Peyer's patch (tissue), 4 donors: ENCODE measurements around the gene RCCD1. TPM values are rescaled to one million over a fixed set of nuclear protein-coding genes. Genes with fewer than 3 reads are reported as not detected.

Experiments
- DNase-seq, 3 donors: peaks; one replicate each; pipeline ENCODE4 v3.0.0-alpha.2; 2017 to 2019
- H3K27ac ChIP-seq, 4 donors: fragments of 200-600 bp; sonication (generic); one replicate each; pipeline ENCODE4 v1.5.1; 2016 to 2019
- H3K27me3 ChIP-seq, 2 donors: fragments of 200-600 bp; sonication (generic); one replicate each; pipeline ENCODE4 v1.5.1; 2019
- H3K36me3 ChIP-seq, 3 donors: fragments of 200-600 bp; sonication (generic); one replicate each; pipeline ENCODE4 v1.5.1; 2016 to 2019
- H3K4me1 ChIP-seq, 4 donors: fragments of 200-600 bp; sonication (generic); one replicate each; pipeline ENCODE4 v1.5.1; 2016 to 2019
- H3K4me3 ChIP-seq, 4 donors: fragments of 200-600 bp; sonication (generic); 1 replicate in 3 of 4; 2 replicates in 1 of 4; pipeline ENCODE4 v1.5.1; 2016 to 2019; ENCODE audit warnings: mild to moderate bottlenecking in 1 of 4
- H3K9me3 ChIP-seq, 4 donors: fragments of 200-600 bp; sonication (generic); one replicate each; pipeline ENCODE4 v1.5.1; 2016 to 2019; ENCODE audit warnings: mild to moderate bottlenecking in 1 of 4
- CTCF ChIP-seq, 6 experiments: fragments of 450-650 bp in 4 of 6; fragments of 200-600 bp in 2 of 6; sonication (generic) in 1 of 6; IDR thresholded peaks; one replicate each; pipeline ENCODE4 v1.5.1; 2017 to 2019; ENCODE audit warnings: antibody characterized with exemption in 6 of 6, mild to moderate bottlenecking in 3 of 6, moderate library complexity in 1 of 6
- POLR2A ChIP-seq, 2 donors: fragments of 450-650 bp; IDR thresholded peaks; one replicate each; pipeline ENCODE4 v1.5.1; 2017; ENCODE audit warnings: antibody characterized with exemption in 2 of 2, mild to moderate bottlenecking in 2 of 2, moderate library complexity in 2 of 2
- total RNA-seq, 4 donors: library from RNA; depleted of rRNA; stranded (reverse); fragments of >200 nt; gene quantifications; one replicate each; pipeline ENCODE4 v1.1.0, GENCODE V29; 2016

Gene RCCD1
- total RNA-seq, 4 donors from 2014 or later, result 10.2 to 23.1 (median 20.1) TPM

GRCh38 chr15:90942354-90943120, 12.1 kb upstream of the RCCD1 start:
- H3K4me1 ChIP-seq, result no peaks in the 10 kb centered on the region
- no peaks in the 10 kb centered on the region for H3K9me3 ChIP-seq
- no peak for TF ChIP-seq POLR2A (IDR thresholded peaks at IDR 0.05)
- TF ChIP-seq CTCF (IDR thresholded peaks at IDR 0.05), result no peak
- H3K27me3 ChIP-seq, result no peaks in the 10 kb centered on the region
- peaks cover 0 to 96% (median 0%) of the 10 kb centered on the region in 3 donors for H3K36me3 ChIP-seq
- H3K27ac ChIP-seq, result no peak overlapping the region
- no peak for DNase-seq
- H3K4me3 ChIP-seq, result no peak overlapping the region

- Histone ChIP-seq H3K36me3 (peaks cover 0 to 97% (median 0%) of the 10 kb centered on the region in 3 donors), H3K9me3 (no peaks in the 10 kb centered on the region)
- TF ChIP-seq CTCF (IDR thresholded peaks at IDR 0.05) (no peak), POLR2A (IDR thresholded peaks at IDR 0.05) (no peak)
Measured at GRCh38 chr15:90945091-90945490, 9.6 kb upstream of the RCCD1 start.

GRCh38 chr15:90946538-90946937, 8.1 kb upstream of the RCCD1 start:
- H3K27me3 ChIP-seq, result no peaks in the 10 kb centered on the region
- DNase-seq, result no peak
- H3K4me3 ChIP-seq, result no peak overlapping the region
- H3K27ac ChIP-seq, result no peak overlapping the region
- no peaks in the 10 kb centered on the region for H3K4me1 ChIP-seq
- H3K36me3 ChIP-seq, result peaks cover 0 to 97% (median 0%) of the 10 kb centered on the region in 3 donors
- H3K9me3 ChIP-seq, result no peaks in the 10 kb centered on the region
- TF ChIP-seq CTCF (IDR thresholded peaks at IDR 0.05) (no peak), POLR2A (IDR thresholded peaks at IDR 0.05) (no peak)

More at GRCh38 chr15:90945091-90945490, 9.6 kb upstream of the RCCD1 start:
- no peaks in the 10 kb centered on the region for H3K27me3 ChIP-seq
- no peak overlapping the region for H3K27ac ChIP-seq
- DNase-seq, result no peak
- H3K4me3 ChIP-seq, result no peak overlapping the region
- H3K4me1 ChIP-seq, result no peaks in the 10 kb centered on the region

GRCh38 chr15:90946941-90947576, 7.6 kb upstream of the RCCD1 start:
- Histone ChIP-seq H3K4me1 (no peaks in the 10 kb centered on the region), H3K9me3 (no peaks in the 10 kb centered on the region), H3K36me3 (peaks cover 0 to 98% (median 0%) of the 10 kb centered on the region in 3 donors), H3K4me3 (no peak overlapping the region), H3K27me3 (no peaks in the 10 kb centered on the region), H3K27ac (no peak overlapping the region)
- DNase-seq, result no peak
- no peak for TF ChIP-seq CTCF (IDR thresholded peaks at IDR 0.05)
- TF ChIP-seq POLR2A (IDR thresholded peaks at IDR 0.05), result no peak

- no peak overlapping the region for H3K27ac ChIP-seq
- no peak overlapping the region for H3K4me3 ChIP-seq
- DNase-seq, result no peak
- TF ChIP-seq POLR2A (IDR thresholded peaks at IDR 0.05), result no peak
- no peak for TF ChIP-seq CTCF (IDR thresholded peaks at IDR 0.05)
- H3K4me1 ChIP-seq, result no peaks in the 10 kb centered on the region
- peaks cover 0 to 98% (median 0%) of the 10 kb centered on the region in 3 donors for H3K36me3 ChIP-seq
- no peaks in the 10 kb centered on the region for H3K9me3 ChIP-seq
- no peaks in the 10 kb centered on the region for H3K27me3 ChIP-seq
Measured at GRCh38 chr15:90947577-90948357, 6.9 kb upstream of the RCCD1 start.
